Right lung (tissue), 5 donors: ENCODE measurements around the gene UVRAG. TPM values are rescaled to one million over a fixed set of nuclear protein-coding genes. Genes with fewer than 3 reads are reported as not detected.
"Not testable (repeated sequence)": the region's sequence is repeated elsewhere in the genome, so short reads cannot be mapped to it uniquely, and the experiment has no call there.

ENCODE experiments used
- DNase-seq, 2 donors: peaks; one replicate each; pipeline ENCODE4 v3.0.0-alpha.2; 2013
- polyA plus RNA-seq, 5 donors: library from polyadenylated mRNA; unstranded; fragments of 120-200 nt; gene quantifications; one replicate each; pipeline versions ENCODE4 v1.2.1 to v1.2.3, GENCODE V29; 2013; ENCODE audit warnings: inconsistent platforms in 1 of 5, low replicate concordance in 1 of 5; ENCODE audit not compliant: insufficient read length in 5 of 5, insufficient read depth in 1 of 5

The UVRAG gene
- polyA plus RNA-seq, 5 donors, result 19.0 to 25.0 (median 21.4) TPM

DNA sequence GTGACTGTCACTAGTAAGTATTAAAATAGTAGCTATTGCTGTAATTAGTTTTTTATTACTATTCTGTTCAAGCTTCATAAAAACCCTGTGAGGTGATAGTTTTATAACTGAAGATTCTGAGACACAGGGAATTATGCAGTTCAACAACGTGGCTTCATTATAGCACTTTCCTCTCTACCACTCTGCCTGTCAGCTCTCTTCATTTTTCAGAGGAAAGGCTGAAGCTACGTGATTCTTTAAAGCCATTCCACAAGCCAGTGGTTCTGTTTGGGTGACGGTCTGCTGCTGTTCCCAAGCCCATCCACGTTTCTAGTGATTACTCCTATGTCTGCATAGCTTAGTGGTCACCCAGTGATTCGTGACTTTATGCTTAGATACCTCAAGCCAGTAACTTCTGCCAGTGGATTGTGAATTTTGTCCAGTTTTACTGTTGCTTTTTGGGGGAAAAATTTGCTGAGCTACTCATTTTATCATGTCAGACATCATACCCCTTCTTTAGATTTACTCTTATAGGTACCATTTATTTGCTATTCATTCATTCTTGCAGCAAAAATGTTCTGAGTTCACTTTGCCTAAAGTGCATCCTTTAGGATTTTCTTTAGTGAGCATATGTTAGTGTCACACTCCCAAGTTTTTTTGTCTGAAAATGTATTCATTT lies 59.8 kb downstream of the UVRAG start:
- DNase-seq, result no peak

DNA sequence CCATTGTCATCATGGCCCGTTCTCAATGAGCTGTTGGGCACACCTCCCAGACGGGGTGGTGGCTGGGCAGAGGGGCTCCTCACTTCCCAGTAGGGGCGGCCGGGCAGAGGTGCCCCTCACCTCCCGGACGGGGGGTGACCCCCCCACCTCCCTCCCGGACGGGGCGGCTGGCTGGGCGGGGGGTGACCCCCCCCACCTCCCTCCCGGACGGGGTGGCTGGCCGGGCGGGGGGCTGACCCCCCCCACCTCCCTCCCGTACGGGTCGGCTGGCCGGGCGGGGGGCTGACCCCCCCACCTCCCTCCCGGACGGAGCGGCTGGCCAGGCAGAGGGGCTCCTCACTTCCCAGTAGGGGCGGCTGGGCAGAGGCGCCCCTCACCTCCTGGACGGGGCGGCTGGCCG lies 62.3 kb downstream of the UVRAG start:
- DNase-seq, result not testable (repeated sequence)

DNA sequence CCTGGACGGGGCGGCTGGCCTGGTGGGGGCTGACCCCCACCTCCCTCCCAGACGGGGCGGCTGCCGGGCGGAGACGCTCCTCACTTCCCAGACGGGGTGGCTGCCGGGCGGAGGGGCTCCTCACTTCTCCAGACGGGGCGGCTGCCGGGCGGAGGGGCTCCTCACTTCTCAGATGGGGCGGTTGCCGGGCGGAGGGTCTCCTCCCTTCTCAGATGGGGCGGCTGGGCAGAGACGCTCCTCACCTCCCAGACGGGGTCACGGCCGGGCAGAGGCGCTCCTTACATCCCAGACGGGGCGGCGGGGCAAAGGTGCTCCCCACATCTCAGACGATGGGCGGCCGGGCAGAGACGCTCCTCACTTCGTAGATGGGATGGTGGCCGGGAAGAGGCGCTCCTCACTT lies 62.9 kb downstream of the UVRAG start:
- not testable (repeated sequence) for DNase-seq

- DNase-seq, result no peak
Measured at GRCh38 chr11:75878933-75879332, 63.9 kb downstream of the UVRAG start.

DNA sequence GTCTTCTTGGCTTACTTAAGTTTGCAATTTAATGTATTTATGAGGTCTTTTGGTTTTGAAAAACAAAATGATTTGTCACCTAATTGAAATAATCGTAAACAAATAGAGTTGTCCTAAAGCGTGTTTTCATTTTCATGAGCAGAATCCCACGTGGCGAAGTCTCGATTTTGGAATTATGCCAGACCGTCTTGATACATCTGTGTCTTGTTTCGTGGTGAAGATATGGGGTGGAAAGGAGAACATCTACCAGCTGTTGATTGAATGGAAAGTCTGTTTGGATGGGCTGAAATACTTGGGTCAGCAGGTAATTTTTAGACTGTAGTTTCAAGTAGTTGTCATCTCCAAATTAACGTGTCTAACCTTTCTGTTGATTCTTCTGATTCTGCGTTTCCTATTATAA lies 64.7 kb downstream of the UVRAG start:
- DNase-seq, result no peak

GRCh38 chr11:75880343-75880742 lies 65.3 kb downstream of the UVRAG start:
- DNase-seq, result not testable (repeated sequence)

DNA sequence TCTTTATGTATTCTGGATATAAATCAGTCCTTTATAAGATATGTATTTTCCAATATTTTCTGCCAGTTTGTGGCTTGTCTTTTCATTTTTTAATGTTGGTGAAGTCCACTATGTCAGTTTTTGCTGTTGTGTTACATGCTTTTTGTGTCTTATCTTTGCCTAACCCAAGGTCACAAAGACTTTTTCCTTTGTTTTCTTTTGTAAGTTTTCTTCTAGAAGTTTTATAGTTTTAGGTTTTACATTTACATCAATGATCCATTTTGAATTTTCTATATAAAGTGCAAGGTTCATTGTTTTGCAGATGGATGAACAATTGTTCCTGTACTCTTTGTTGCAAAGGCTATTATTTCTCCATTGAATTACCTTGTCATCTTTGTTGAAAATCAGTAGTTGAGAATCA lies 69.3 kb downstream of the UVRAG start:
- DNase-seq, result no peak

- DNase-seq, result no peak
Measured at GRCh38 chr11:75888416-75888815, 73.4 kb downstream of the UVRAG start.

- DNase-seq, result no peak
Measured at GRCh38 chr11:75891947-75892739, 77.1 kb downstream of the UVRAG start.

GRCh38 chr11:75893251-75893650 lies 78.2 kb downstream of the UVRAG start:
- DNase-seq, result no peak

DNA sequence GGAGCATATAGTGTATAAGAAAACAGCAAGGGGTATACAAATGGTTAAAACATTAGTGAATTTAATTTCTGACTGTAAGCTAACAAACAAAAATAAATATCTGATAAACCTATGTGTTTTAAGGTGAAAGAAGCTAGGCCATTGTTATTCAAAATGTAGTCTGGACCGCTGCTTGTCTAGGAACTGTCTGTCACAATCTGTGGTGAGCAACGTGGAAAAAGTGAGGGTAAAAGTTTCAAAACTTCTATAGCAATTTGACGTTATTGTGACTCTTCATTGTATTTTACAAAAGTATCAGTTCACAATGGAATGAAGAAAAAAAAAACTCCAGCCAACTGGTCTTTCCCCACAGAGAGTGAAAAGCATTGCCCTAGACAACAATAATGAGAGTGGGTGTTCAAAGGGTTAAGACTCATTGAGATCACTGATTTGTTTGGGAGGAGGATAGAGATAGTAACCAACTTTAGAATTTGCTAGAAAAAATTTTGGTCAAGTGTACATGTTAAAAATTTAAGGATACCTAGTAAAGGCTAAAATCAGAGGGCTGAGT lies 79.1 kb downstream of the UVRAG start:
- DNase-seq, result no peak

GRCh38 chr11:75896843-75897419 lies 81.9 kb downstream of the UVRAG start:
- DNase-seq, result peak; percentile 19 to 57

DNA sequence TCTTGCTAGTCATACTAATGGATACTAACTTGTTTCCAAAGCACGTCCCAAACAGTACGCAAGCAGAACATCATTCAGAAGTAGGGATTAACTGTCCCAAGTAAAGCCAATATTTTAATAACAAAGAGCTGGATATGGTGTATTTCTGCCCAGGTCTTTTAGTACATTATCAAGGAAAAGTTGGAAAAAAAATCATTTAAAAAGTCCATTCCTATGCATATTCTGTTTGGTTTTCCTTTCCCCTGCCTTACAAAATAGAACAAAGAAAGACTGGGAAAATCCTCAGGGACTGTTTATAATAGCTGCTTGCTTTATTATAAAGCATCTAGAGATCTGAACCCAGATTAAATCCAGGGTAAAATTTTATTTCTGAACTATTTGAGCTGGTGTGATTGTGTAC lies 83.9 kb downstream of the UVRAG start:
- DNase-seq, result no peak

GRCh38 chr11:75899806-75900205 lies 84.8 kb downstream of the UVRAG start:
- DNase-seq, result no peak

GRCh38 chr11:75900848-75901247 lies 85.8 kb downstream of the UVRAG start:
- no peak for DNase-seq

DNA sequence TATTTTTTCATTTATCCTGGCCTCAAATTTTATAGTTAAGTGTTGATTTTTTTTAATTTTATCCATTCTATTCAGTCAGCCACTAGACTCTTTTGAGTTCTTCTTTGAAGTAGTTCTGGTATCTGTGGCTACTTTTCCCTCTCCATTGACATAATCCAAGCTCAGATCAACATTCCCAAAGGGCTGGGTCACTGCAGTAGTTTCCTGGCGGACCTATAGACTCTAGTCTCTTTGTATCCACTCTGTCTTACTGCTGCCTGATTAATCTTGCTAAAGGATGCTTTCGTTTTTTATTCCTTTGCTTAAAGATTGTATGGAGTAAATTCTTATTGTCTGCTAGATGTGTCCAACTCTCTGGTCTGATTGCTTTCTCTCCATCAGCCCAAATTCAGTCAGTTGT lies 87.6 kb downstream of the UVRAG start:
- DNase-seq, result no peak

DNA sequence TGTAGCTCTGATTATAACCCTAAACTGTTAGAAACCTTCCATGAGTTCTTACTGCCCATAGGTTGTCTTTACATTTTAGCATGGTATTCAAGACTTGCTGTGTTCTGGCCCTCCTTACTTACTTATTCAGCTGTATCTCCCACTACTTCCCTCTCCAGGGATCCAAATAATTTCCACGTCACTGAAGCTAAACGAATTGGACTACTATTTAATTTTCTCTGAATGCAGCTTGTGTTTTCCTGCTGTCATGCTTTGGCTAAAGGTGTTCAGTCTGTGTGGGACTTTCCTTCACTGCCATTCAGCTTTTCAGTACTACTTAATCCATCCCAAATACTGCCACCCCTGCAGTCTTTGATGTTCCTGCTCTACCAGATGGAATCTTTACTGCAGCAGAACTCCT lies 88.3 kb downstream of the UVRAG start:
- no peak for DNase-seq

GRCh38 chr11:75905434-75905833 lies 90.4 kb downstream of the UVRAG start:
- no peak for DNase-seq

- no peak for DNase-seq
Measured at GRCh38 chr11:75907906-75908527, 93.0 kb downstream of the UVRAG start.

DNA sequence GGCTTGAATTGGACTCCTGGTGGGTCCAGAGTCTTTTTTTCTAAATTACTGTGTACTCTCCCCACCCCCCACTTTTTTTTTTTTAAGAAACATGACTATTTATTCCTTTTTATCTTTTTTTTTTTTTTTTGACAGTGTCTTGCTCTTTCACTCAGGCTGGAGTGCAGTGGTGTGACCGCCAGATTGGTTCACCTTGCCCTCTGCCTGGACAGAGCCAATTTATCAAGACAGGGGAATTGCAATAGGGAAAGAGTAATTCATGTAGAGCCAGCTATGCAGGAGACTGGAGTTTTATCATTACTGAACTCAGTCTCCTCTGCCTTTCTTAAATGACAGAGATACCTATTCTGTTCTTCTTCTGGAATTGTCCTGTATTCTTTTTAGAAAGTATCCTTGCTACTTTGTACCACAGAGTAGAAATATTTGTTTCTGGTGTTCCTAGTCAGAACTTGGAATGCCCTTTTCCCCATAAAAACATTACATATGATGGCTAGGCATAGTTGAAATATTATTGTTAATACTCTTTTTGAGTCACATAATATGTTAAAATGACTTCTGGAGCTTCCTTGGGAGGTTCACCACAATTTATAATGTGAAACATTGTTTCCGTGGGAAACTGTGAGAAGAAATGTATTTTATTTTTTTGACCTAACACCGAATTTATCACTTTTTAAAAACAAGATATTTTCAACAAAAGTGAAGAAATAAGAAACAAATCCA lies 95.6 kb downstream of the UVRAG start:
- no peak for DNase-seq

- DNase-seq, result no peak
Measured at GRCh38 chr11:75911459-75911858, 96.4 kb downstream of the UVRAG start.

- no peak for DNase-seq
Measured at GRCh38 chr11:75913984-75914383, 99.0 kb downstream of the UVRAG start.
